ENCODE data around the gene PHC2.

PHC2 gene

GRCh38 chr1:33441088-33441745 is 10.3 kb upstream of the PHC2 start:
- Histone ChIP-seq H3K79me2 (ENCODE audit: insufficient read depth, low read length) (no peaks in the 10 kb centered on the region), H3K4me2 (ENCODE audit: low read depth, low read length, poor library complexity, severe bottlenecking) (no peak overlapping the region), H2AFZ (ENCODE audit: low read length) (no peak overlapping the region), H3K9me3 (ENCODE audit: insufficient read depth, low read depth, low read length) (no peaks in the 10 kb centered on the region), H3K27me3 (ENCODE audit: insufficient read depth, low read length, poor library complexity, severe bottlenecking) (no peaks in the 10 kb centered on the region), H3K9me2 (replicated peaks; ENCODE audit: low read depth, low read length) (no peaks in the 10 kb centered on the region), H3F3A (ENCODE audit: low read depth) (no peaks in the 10 kb centered on the region), H3K4me3 (ENCODE audit: low read length, poor library complexity, severe bottlenecking) (no peak overlapping the region), H3K9ac (ENCODE audit: low read depth, low read length, poor library complexity, severe bottlenecking) (no peak overlapping the region), H3K36me3 (ENCODE audit: insufficient read depth, low read length) (no peaks in the 10 kb centered on the region), H4K20me1 (ENCODE audit: insufficient read depth, low read length, poor library complexity, severe bottlenecking) (no peaks in the 10 kb centered on the region), H3K4me1 (ENCODE audit: insufficient read depth, low read length, poor library complexity, severe bottlenecking) (no peaks in the 10 kb centered on the region)
- TF ChIP-seq CTCF (conservative IDR thresholded peaks at IDR 0.05; ENCODE audit: low read length) = no peak
- TF ChIP-seq EZH2phosphoT487 (IDR thresholded peaks at IDR 0.05; ENCODE audit: borderline replicate concordance) = no peak

- H3K4me1 ChIP-seq (ENCODE audit: insufficient read depth, low read length, poor library complexity, severe bottlenecking) = no peaks in the 10 kb centered on the region
- no peaks in the 10 kb centered on the region for H3F3A ChIP-seq (ENCODE audit: low read depth)
- no peaks in the 10 kb centered on the region for H3K9me2 ChIP-seq (replicated peaks; ENCODE audit: low read depth, low read length)
- H3K79me2 ChIP-seq (ENCODE audit: insufficient read depth, low read length) = no peaks in the 10 kb centered on the region
- no peak overlapping the region for H3K4me3 ChIP-seq (ENCODE audit: low read length, poor library complexity, severe bottlenecking)
- H2AFZ ChIP-seq (ENCODE audit: low read length) = no peak overlapping the region
- H3K4me2 ChIP-seq (ENCODE audit: low read depth, low read length, poor library complexity, severe bottlenecking) = no peak overlapping the region
- H3K9ac ChIP-seq (ENCODE audit: low read depth, low read length, poor library complexity, severe bottlenecking) = no peak overlapping the region
- H4K20me1 ChIP-seq (ENCODE audit: insufficient read depth, low read length, poor library complexity, severe bottlenecking) = no peaks in the 10 kb centered on the region
- no peaks in the 10 kb centered on the region for H3K9me3 ChIP-seq (ENCODE audit: insufficient read depth, low read depth, low read length)
- no peaks in the 10 kb centered on the region for H3K36me3 ChIP-seq (ENCODE audit: insufficient read depth, low read length)
- H3K27me3 ChIP-seq (ENCODE audit: insufficient read depth, low read length, poor library complexity, severe bottlenecking) = no peaks in the 10 kb centered on the region
- TF ChIP-seq CTCF (conservative IDR thresholded peaks at IDR 0.05; ENCODE audit: low read length) (no peak), EZH2phosphoT487 (IDR thresholded peaks at IDR 0.05; ENCODE audit: borderline replicate concordance) (no peak)
Observed at GRCh38 chr1:33439662-33440061, 8.8 kb upstream of the PHC2 start.

- no peak for TF ChIP-seq CTCF (conservative IDR thresholded peaks at IDR 0.05; ENCODE audit: low read length)
- no peak for TF ChIP-seq EZH2phosphoT487 (IDR thresholded peaks at IDR 0.05; ENCODE audit: borderline replicate concordance)
- Histone ChIP-seq H3K79me2 (ENCODE audit: insufficient read depth, low read length) (no peaks in the 10 kb centered on the region), H3F3A (ENCODE audit: low read depth) (no peaks in the 10 kb centered on the region), H3K4me2 (ENCODE audit: low read depth, low read length, poor library complexity, severe bottlenecking) (no peak overlapping the region), H4K20me1 (ENCODE audit: insufficient read depth, low read length, poor library complexity, severe bottlenecking) (no peaks in the 10 kb centered on the region), H3K9me3 (ENCODE audit: insufficient read depth, low read depth, low read length) (no peaks in the 10 kb centered on the region), H3K4me1 (ENCODE audit: insufficient read depth, low read length, poor library complexity, severe bottlenecking) (no peaks in the 10 kb centered on the region), H3K9ac (ENCODE audit: low read depth, low read length, poor library complexity, severe bottlenecking) (no peak overlapping the region), H3K9me2 (replicated peaks; ENCODE audit: low read depth, low read length) (no peaks in the 10 kb centered on the region), H3K36me3 (ENCODE audit: insufficient read depth, low read length) (no peaks in the 10 kb centered on the region), H2AFZ (ENCODE audit: low read length) (no peak overlapping the region), H3K4me3 (ENCODE audit: low read length, poor library complexity, severe bottlenecking) (no peak overlapping the region), H3K27me3 (ENCODE audit: insufficient read depth, low read length, poor library complexity, severe bottlenecking) (no peaks in the 10 kb centered on the region)
Observed at GRCh38 chr1:33438364-33439160, 7.7 kb upstream of the PHC2 start.
